Stimulated activated CD8-positive, alpha-beta memory T cell treated with anti-CD3 and anti-CD28 coated beads, Interleukin-4, amount 100 ng/mL, for 1 hour (primary cell): ENCODE results near the gene PTPRN2.
"Not testable (repeated sequence)": the region's sequence is repeated elsewhere in the genome, so short reads cannot be mapped to it uniquely, and the experiment has no call there.

Experiments used
- DNase-seq, 2 donors: peaks; one replicate each; pipeline ENCODE4 v3.0.0-alpha.2; 2020; ENCODE audit warnings: low read depth in 2 of 2, low spot score in 1 of 2

PTPRN2 gene

DNA sequence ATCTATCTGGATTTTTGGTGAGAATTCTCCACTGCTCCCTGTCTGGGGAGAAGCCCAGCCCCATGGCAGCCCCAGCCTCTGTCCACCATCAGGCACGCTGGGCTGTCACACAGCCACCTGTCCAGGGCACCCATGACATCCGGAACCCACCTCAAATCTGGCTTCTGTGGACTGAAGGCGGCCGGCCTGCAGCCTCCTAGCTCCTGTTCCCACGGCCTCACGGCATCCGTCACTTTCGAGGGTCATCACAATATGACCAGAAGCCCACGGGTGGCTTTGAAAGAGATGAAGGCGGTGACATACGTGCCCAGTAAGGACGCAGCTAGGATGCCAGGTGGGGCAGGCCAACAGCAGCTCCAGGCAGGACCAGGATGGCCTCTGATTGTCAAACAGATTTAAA is 140.9 kb downstream of the PTPRN2 start:
- no peak for DNase-seq

GRCh38 chr7:158446281-158446680 is 141.3 kb downstream of the PTPRN2 start:
- DNase-seq: no peak

GRCh38 chr7:158445421-158446175 is 142.0 kb downstream of the PTPRN2 start:
- DNase-seq: no peak

DNA sequence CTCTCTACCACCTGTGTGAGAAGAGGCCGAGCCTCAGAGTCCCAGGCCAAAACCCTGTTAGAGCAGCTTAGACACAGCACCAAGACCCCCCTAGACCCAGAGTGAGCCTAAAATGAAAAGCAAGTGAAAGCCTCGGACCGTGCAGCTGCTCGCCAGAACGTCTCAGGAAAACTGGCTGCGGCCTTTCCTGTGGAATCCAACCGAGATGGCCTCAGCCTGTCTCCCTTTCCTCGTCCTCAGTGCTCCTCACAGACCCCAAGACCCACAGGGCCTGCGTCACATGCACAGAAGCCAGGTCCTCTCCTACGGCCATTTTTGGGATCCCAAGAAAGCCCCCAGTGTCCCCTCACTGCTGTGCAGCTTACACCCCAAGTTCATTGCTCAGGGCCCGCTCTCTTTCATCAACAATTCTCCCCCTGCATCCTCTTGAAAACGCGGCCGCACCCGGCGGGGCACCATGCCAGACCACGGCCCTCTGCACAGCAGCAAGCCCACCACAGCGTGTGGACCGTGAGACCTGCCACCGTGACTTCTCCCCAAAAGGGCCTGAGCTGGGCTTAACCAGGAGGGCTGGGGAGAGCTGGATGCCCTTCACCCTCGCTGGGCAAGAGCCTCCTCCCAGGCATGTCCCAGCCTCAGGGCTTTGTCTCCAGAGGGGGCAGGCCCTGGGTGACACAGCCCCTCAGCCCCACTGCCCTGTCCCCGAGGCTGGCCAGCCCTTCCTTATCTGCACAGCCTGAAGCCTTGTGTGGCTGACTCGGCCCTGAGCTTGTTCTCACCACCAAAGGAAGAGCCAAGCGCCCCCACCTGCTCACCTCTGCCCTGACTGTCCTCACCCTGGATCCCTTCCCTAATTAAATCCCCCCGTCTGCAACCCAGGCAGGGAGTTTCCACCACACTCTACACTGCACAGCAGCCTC is 142.9 kb downstream of the PTPRN2 start:
- no peak for DNase-seq

DNA sequence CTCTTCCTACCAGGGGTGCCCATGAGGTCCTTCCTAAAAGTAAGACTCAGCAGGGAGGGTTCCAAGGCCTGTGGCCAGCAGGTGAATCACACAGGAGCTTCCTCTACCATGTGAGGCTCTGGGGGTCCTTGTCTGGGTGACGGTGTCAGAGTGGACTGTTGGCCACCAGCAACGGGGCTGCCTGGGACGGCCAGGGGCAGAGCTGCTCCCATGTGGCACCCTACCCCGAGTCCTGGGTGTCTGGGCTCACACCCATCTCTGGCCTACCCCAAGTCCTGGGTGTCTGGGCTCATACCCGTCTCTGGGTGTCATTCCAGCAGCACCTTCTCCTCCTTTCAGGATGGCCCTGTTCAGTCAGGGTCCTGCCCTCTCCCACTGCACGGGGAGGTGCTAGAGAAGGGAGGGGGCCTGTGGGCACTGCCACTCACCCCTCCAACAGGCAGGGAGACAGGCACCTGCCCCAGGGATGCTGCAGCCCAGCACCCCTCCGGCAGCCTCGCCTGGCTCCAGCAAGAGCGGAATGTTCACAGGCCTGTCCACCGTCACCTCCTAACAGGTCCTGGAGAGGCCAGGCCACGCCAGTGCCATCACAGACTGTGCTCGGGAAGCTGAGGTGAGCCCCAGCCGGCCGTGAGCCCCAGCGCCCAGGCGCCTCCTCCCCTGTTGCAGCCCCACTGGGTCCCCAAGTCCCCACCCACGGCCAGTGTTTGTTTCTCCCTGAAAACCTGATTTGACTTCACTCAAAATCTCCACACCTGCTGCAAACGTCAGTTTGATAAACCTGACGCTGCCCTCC is 143.7 kb downstream of the PTPRN2 start:
- DNase-seq: no peak

DNA sequence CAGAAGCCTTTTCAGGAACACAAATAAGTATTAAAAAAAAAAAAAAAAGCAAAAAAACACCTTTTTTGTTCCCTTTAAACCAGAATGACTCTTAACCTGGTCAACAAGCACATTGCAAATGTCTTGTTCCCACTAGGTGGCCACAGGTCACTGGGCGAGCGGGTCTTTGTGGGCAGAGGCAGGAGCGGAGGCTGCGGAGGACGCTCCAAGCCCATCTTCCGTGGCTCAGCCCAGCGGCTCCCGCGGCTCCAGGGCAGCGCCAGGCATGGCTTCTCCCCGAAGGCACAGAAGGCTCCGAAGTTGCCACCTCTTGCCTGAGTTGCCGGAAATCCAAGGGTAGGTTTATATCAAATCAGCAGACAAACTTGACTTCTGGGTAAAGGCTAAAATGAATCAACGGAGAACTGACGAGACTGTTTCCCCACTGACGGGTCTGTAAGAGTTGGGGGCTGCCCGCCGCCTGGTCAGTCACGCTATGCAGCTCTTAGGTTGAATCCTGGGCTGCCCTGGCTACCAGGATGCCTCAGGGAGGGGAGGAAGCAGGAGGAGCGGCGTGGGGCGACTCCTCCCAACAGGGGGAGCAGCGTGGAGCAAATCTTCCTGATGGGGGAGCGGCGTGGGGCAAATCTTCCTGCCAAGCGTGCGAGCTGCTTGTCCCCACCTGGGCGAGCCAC is 144.5 kb downstream of the PTPRN2 start:
- DNase-seq: no peak

- no peak for DNase-seq
These were observed 145.4 kb downstream of the PTPRN2 start for GRCh38 chr7:158442260-158442659.

- DNase-seq: no peak
These were observed 148.6 kb downstream of the PTPRN2 start for GRCh38 chr7:158439035-158439434.

DNA sequence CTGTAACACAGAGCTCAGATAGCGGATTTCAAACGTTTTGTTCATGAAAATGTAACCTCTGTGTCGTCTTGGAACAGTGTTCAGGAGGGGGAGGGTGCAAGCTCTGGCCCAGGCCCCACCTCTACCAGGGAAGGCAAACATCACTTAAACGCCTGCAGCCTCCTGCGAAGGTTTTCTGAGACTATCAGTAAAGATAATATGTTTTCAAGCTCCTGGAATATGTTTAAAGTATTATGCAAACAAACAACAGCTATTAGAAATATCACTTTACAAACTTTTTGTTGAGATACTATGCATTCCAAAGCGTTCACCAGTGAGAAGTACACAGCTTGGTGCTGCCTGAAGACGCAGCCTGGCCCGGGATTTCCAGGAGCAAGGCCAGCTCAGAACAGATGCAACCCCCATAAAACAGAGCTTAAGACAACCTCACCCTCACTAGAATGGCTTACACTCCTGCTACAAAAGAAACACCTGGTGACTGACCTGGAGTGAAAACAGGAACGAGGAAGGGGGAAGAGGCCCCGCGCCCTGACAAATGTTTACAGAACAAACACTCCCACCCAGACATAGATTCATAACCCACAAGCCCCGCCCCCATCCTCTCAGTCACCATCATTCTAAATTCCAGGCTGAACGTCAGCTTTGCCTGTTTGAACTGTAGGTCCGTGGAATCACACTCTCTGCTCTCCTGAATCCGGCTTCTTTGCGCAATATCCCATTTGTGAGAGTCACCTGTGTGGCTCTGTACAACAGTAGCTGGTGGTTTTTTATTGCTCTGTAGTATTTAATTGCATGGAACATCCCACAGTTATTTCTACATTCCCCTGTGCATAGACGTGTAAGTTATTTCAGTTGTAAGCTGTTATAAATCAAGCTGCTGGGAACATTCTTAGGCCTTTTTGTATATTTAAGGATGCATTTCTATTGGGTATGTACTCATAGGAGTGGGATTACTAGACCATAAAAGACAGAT is 155.0 kb downstream of the PTPRN2 start:
- no peak for DNase-seq

- DNase-seq: no peak
These were observed 155.7 kb downstream of the PTPRN2 start for GRCh38 chr7:158431941-158432347.

DNA sequence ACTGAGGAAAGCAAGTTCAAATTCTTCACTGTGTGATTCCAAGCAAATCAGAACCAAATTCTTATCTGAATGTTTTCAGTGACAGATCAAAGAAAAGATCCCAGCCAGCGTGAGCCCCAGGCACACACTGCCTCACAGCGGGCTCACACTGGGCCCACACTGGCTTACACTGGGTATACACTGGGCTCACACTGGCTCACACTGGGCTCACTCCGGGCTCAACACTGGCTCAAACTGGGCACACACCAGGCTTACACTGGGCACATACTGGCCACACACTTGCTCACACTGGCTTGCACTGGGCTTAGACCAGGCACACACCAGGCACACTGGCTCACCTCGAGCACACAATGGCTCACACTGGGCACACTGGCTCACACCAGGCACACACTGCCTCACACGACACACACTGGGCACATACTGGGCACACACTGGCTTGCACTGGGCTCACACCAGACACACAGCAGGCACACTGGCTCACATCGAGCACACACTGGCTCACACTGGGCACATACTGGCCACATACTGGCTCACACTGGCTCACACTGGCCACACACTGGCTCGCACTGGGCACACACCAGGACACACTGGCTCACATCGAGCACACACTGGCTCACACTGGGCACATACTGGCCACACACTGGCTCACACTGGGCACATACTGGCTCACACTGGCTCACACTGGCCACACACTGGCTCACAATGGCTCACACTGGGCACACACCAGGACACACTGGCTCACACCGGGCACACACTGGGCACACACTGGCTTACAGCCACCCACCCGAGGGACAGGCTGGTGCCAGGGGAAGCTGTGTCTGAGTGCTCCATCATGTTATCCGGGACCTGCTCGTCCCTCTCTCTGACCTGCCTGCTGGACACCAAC is 156.3 kb downstream of the PTPRN2 start:
- no peak for DNase-seq

GRCh38 chr7:158430308-158431034 is 157.2 kb downstream of the PTPRN2 start:
- no peak for DNase-seq

DNA sequence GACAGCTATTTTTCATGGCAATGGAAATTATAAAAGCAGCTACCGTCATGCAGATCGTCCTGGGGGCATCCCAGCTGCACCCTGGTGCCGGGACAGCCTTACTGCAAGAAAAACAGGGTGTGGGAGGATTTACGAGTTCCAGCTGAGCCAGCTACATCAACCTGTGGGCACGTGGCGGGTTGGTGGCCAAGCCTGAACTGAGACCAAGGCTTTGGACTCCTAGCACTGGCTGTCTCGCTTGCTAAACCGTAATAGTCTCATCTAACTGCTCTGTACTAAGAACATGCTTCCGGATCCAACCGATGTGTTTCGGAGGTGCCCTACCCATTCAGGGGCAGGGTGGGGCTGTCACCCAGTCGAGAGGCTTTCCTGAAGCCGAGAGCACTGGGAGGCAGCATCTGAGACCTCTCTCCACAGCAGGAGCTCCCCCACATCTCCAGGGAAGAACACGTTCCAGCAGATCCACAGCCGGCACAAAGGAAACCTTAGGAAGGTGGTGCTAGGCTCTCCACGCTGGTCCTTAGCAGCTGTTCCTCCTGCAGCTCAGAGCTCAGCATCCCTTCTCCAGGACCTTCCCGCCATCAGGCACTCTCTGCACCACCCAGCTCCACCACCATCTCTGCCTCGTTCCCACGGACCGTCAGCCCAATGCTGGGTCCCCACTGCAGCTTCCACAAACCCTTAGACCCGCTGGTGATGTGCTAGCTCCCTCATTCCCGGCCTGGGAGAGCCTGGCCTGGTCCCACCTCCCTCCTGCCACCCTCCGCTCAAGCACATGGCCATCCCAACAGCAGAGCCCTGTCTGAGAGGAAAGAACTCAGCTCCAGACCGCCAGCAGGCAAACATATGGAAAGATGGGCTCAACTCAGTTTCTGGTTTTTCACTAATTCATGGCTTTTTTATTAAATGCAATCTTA is 158.5 kb downstream of the PTPRN2 start:
- no peak for DNase-seq

DNA sequence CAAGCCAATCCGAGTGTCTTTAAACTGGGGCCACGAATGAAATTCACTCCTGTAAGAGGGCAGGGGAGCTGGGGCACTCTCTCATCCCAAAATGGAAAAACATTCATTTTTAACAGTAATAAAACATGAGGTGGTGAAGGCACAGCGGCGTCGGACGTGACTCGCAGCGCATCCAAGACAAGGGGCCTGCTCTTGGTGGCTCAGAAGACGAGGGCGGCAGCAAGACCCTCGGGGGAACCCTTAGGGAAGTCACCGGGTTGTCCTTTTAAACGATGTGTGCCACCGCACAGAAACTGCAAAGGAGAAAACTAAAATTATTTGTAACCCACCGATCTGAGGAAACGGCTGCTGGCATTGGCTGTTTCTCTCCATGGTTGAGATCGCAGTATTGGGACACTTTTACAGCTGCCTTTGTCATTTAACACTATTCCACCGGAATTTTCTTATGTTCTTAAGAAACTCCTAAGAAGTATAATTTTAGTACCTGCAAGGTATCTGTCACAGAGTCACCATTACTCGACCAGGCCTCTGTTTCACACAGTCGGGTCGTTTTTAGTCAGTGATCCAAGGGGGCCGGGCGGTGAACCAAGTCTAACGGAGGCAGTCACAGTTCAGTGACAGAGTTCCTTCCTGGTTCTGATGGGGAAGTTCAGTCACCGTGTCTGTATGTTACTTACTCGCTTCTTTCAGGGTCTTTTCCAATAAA is 159.3 kb downstream of the PTPRN2 start:
- no peak for DNase-seq

DNA sequence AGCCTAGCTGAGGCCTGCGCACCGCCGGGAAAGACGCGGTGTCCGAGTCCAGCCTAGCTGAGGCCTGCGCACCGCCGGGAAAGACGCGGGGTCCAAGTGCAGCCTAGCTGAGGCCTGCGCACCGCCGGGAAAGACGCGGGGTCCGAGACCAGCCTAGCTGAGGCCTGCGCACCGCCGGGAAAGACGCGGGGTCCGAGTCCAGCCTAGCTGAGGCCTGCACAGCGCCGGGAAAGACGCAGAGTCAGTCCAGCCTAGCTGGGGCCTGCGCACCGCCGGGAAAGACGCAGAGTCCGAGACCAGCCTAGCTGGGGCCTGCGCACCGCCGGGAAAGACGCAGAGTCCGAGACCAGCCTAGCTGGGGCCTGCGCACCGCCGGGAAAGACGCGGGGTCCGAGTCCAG is 161.9 kb downstream of the PTPRN2 start:
- not testable (repeated sequence) for DNase-seq

DNA sequence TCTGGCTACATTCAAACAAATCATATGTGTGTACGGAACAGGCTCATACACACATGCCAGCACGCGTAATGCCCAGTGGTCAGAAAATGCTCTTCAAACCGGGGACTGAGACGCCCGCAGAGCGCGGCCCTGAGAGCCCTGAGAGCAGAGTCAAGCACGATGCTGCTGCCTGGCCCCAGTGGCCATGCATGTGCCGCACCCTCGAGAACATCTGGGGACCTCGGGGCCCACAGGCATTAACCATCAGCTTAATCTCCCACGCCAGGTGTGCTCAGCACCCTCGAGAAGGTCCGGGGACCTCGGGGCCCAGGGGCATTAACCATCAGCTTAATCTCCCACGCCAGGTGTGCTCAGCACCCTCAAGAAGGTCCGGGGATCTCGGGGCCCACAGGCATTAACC is 163.1 kb downstream of the PTPRN2 start:
- no peak for DNase-seq
